ENCODE measurements around the gene ATOX1.
"Not testable (repeated sequence)": the region's sequence is repeated elsewhere in the genome, so short reads cannot be mapped to it uniquely, and the experiment has no call there.

ATOX1 gene

DNA sequence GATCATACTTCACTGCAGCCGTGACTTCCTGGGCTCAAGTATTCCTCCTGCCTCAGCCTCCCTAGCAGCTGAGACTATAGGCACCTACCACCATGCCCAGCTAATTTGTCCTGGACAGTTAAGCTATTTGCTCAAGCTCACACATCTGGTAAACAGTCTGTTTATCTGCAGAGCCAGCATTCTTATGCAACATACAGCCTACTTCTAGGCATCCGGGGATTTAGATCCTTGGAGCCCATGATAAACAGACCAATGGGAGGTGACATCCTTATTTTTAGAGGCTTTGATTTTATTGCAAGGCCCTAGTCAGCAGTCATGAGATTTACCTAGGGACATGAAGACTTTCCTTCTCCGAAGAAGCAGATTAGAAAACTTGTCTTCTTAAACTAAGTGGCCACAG lies 21.0 kb downstream of the ATOX1 start:
- DNase-seq: no peak
- in situ Hi-C loops (cut with HindIII; ENCODE audit: low pct_ligation_motif_present, low sequenced_read_pairs): no loop called here
- Histone ChIP-seq H3K27ac (no peak overlapping the region), H3K36me3 (replicated peaks) (no peaks in the 10 kb centered on the region), H3K27me3 (replicated peaks) (no peaks in the 10 kb centered on the region), H3K4me3 (ENCODE audit: low read depth, low read length) (no peak overlapping the region)
- TF ChIP-seq, protein P1, sequence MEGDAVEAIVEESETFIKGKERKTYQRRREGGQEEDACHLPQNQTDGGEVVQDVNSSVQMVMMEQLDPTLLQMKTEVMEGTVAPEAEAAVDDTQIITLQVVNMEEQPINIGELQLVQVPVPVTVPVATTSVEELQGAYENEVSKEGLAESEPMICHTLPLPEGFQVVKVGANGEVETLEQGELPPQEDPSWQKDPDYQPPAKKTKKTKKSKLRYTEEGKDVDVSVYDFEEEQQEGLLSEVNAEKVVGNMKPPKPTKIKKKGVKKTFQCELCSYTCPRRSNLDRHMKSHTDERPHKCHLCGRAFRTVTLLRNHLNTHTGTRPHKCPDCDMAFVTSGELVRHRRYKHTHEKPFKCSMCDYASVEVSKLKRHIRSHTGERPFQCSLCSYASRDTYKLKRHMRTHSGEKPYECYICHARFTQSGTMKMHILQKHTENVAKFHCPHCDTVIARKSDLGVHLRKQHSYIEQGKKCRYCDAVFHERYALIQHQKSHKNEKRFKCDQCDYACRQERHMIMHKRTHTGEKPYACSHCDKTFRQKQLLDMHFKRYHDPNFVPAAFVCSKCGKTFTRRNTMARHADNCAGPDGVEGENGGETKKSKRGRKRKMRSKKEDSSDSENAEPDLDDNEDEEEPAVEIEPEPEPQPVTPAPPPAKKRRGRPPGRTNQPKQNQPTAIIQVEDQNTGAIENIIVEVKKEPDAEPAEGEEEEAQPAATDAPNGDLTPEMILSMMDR (IDR thresholded peaks at IDR 0.05; ENCODE audit: low read depth, low read length, missing control alignments): no peak

DNA sequence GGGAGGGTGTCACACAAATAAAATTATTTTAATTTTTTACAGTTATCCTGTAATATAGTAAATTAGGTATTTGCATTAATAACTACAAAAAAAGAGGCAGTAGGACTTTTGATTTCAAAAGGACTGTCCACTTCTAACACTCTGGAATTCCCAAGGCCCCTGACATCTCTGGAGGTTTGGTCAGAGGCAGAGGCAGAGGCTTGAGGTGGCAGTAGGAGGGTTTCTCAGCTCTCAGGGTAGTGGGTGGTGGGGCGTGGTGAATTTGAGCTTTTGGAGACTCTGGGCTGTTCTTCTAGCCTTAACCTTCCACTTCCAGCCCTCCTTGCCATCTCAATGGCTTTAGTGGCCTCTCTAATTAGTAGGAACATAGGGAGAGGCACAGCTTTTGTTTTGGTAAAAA lies 22.8 kb downstream of the ATOX1 start:
- no peak for DNase-seq
- in situ Hi-C loops (cut with HindIII; ENCODE audit: low pct_ligation_motif_present, low sequenced_read_pairs): no loop called here

DNA sequence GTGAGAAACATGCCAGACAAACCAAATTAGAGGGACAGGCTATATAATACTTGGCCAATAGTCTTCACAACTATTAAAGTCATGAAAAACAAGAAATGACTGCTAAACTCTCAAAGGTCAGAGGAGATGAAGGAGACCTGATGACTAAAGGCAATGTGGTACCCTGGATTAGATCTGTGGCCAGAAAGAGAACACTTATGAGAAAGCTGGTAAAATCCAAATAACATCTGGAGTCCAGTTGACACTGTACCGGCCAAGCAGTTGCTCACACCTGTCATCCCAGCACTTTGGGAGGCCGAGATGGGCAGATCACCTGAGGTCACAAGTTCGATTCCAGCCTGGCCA lies 24.4 kb downstream of the ATOX1 start:
- DNase-seq: no peak
- H3K4me3 ChIP-seq (ENCODE audit: low read depth, low read length): no peak overlapping the region
- H3K27me3 ChIP-seq (replicated peaks): no peaks in the 10 kb centered on the region
- TF ChIP-seq, protein P1 (IDR thresholded peaks at IDR 0.05; ENCODE audit: low read depth, low read length, missing control alignments): no peak
- H3K27ac ChIP-seq: no peak overlapping the region
- no peaks in the 10 kb centered on the region for H3K36me3 ChIP-seq (replicated peaks)
- in situ Hi-C loops (cut with HindIII; ENCODE audit: low pct_ligation_motif_present, low sequenced_read_pairs): no loop called here

More for the DNA sequence above, 22.8 kb downstream of the ATOX1 start:
- Histone ChIP-seq H3K27ac (no peak overlapping the region), H3K4me3 (ENCODE audit: low read depth, low read length) (no peak overlapping the region), H3K27me3 (replicated peaks) (no peaks in the 10 kb centered on the region), H3K36me3 (replicated peaks) (no peaks in the 10 kb centered on the region)
- TF ChIP-seq, protein P1 (IDR thresholded peaks at IDR 0.05; ENCODE audit: low read depth, low read length, missing control alignments): no peak

DNA sequence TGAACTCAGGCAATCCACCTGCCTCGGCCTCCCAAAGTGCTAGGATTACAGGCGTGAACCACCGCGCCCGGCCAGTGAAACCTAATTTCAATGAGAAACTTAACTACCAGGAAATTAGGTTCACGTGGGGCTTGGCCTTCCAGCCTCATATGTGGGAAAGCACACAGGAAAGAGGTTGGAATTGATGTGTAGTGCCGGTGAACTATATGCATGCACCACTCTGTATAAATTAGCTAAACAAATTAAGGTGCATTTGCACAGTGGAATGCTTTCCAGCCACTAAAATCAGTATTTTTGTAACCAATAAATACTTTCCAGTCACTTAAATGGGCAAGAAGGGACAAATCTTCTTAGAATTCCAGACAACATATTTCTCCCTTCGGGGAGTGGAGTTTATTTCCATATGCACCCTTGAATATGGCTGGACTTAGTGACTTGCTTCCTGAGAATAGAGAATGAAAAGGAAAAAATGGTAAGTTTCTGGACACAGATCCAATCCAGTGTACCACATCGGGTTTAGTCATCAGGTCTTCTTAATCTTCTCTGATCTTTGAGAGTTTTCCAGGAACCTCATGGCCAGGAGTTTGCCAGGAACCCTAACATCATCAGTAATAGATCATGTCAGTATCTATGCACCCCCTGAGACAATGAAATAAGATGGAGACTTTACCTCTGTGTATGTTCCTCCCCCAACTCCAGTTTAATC lies 24.9 kb downstream of the ATOX1 start:
- in situ Hi-C loops (cut with HindIII; ENCODE audit: low pct_ligation_motif_present, low sequenced_read_pairs): no loop called here
- no peak overlapping the region for H3K4me3 ChIP-seq (ENCODE audit: low read depth, low read length)
- no peaks in the 10 kb centered on the region for H3K36me3 ChIP-seq (replicated peaks)
- TF ChIP-seq, protein P1 (IDR thresholded peaks at IDR 0.05; ENCODE audit: low read depth, low read length, missing control alignments): no peak
- no peaks in the 10 kb centered on the region for H3K27me3 ChIP-seq (replicated peaks)
- DNase-seq: no peak
- no peak overlapping the region for H3K27ac ChIP-seq

DNA sequence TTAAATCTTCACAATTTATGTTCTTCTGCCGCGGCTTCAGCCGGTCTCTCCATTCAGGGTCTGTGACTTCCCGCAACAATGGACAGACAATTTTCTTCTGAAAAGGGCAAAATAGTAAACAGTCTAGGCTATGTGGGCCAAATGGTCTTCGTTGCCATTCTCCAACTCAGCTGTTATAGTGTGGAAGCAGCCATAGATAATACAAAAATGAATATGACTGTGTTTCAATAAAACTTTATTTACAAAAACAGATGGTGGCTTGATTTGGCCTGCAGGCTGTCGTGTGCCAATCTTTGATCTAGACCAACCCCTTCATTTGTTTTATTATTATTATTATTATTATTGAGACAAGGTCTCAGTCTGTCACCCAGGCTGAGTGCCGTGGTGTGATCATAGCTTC lies 28.1 kb downstream of the ATOX1 start:
- TF ChIP-seq, protein P1 (IDR thresholded peaks at IDR 0.05; ENCODE audit: low read depth, low read length, missing control alignments): no peak
- Histone ChIP-seq H3K27me3 (replicated peaks) (no peaks in the 10 kb centered on the region), H3K27ac (peak overlapping the region; percentile 49), H3K4me3 (ENCODE audit: low read depth, low read length) (no peak overlapping the region), H3K36me3 (replicated peaks) (no peaks in the 10 kb centered on the region)
- in situ Hi-C loops (cut with HindIII; ENCODE audit: low pct_ligation_motif_present, low sequenced_read_pairs): no loop called here
- no peak for DNase-seq

DNA sequence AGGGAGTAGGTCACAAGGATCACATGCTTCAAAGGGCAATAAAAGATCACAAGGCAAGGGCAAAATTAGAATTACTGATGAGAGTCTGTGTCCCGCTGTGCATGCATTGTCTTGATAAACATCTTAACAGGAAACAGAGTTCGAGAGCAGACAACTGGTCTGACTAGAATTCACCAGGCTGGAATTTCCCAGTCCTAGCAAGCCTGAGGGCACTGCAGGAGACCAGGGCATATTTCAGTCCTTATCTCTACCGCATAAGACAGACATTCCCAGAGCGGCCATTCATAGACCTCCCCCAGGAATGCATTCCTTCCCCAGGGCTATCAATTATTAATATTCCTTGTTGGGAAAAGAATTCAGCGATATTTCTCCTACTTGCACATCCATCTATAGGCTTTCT lies 28.8 kb downstream of the ATOX1 start:
- DNase-seq: peak; percentile 87
- H3K27me3 ChIP-seq (replicated peaks); H3K4me3 ChIP-seq (ENCODE audit: low read depth, low read length); in situ Hi-C loops (cut with HindIII; ENCODE audit: low pct_ligation_motif_present, low sequenced_read_pairs); H3K36me3 ChIP-seq (replicated peaks): not testable (repeated sequence)
- H3K27ac ChIP-seq: peak overlapping the region; percentile 75
